Measurements from ENCODE around the gene ZNF107. TPM values are rescaled to one million over a fixed set of nuclear protein-coding genes. Genes with fewer than 3 reads are reported as not detected.
A peak's percentile ranks its signal among the peaks of the same experiment; 100 is the strongest.

ZNF107 gene
- total and polyA plus RNA-seq, 2 of the 13 experiments (the other 11 are each of a cell fraction or from before 2014, with no cell fraction given): 2.5 to 5.4 TPM

DNA sequence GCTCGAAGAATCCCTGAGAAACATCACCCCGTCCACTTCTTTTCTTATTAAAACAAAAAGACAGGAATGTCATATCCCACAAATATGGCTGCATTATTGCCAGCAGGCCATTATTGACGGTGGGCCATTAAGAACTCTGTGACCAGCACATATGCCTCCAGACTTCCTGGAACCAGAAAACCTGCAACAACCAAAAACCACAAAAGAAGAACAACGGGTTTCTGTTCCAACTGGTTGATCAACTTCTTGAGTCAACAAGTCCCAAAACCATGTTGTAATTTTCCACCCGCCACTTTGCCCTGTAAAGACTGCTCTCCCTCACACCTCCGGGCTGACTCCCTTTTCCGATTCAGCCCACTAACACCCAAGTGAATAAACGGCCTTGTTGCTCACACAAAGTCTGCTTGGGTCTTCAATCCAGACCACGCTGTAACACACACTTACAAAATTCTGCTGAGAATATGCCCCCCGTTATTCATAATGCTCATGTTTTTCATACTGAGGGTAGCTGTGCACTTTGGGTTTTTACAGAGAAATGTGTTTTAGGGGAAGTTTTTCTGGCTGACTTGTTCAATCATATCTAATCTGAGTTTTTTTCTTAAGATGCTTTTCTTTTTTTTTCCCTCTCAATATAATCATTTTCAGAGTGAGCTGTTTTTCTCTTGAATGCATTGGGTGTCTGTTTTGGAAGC, 20.7 kb downstream of the ZNF107 start (continued):
- TF ChIP-seq ZNF775 (CRISPR knock-in tag; IDR thresholded peaks at IDR 0.05; ENCODE audit: borderline replicate concordance) (no peak), HMG20B (CRISPR knock-in tag; conservative IDR thresholded peaks at IDR 0.05) (no peak), SIX1 (CRISPR knock-in tag; IDR thresholded peaks at IDR 0.05; ENCODE audit: borderline replicate concordance) (peak; percentile 9; the same call in 1 of the 2 replicates), ZNF883 (CRISPR knock-in tag; IDR thresholded peaks at IDR 0.05; ENCODE audit: not compliant biosample characterization) (no peak), ISX (CRISPR knock-in tag; conservative IDR thresholded peaks at IDR 0.05) (no peak), YEATS2 (CRISPR knock-in tag; IDR thresholded peaks at IDR 0.05; ENCODE audit: borderline replicate concordance) (no peak), ZNF432 (CRISPR knock-in tag; IDR thresholded peaks at IDR 0.05; ENCODE audit: borderline replicate concordance) (no peak), SYNCRIP (IDR thresholded peaks at IDR 0.05; ENCODE audit: insufficient read depth, low read depth, low read length) (no peak), YEATS4 (CRISPR knock-in tag; IDR thresholded peaks at IDR 0.05; ENCODE audit: borderline replicate concordance) (no peak; the same call in 1 of the 2 replicates), ZNF263 (CRISPR knock-in tag; IDR thresholded peaks at IDR 0.05) (0 out of 2 replicates have a peak, but pooled peaks have one; percentile 35), ZNF703 (CRISPR knock-in tag; IDR thresholded peaks at IDR 0.05; ENCODE audit: borderline replicate concordance) (no peak), SOX5 (CRISPR knock-in tag; IDR thresholded peaks at IDR 0.05; ENCODE audit: borderline replicate concordance) (peak; percentile 82), ZNF350 (CRISPR knock-in tag; IDR thresholded peaks at IDR 0.05; ENCODE audit: borderline replicate concordance, low read depth) (no peak), CEBPG (CRISPR knock-in tag; IDR thresholded peaks at IDR 0.05) (peak; percentile 60), STAG1 (CRISPR knock-in tag; IDR thresholded peaks at IDR 0.05) (no peak)
- TF ChIP-seq, protein P1, sequence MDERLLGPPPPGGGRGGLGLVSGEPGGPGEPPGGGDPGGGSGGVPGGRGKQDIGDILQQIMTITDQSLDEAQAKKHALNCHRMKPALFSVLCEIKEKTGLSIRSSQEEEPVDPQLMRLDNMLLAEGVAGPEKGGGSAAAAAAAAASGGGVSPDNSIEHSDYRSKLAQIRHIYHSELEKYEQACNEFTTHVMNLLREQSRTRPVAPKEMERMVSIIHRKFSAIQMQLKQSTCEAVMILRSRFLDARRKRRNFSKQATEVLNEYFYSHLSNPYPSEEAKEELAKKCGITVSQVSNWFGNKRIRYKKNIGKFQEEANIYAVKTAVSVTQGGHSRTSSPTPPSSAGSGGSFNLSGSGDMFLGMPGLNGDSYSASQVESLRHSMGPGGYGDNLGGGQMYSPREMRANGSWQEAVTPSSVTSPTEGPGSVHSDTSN (CRISPR knock-in tag; IDR thresholded peaks at IDR 0.05): no peak
- TF ChIP-seq, protein P2, sequence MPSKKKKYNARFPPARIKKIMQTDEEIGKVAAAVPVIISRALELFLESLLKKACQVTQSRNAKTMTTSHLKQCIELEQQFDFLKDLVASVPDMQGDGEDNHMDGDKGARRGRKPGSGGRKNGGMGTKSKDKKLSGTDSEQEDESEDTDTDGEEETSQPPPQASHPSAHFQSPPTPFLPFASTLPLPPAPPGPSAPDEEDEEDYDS (CRISPR knock-in tag; IDR thresholded peaks at IDR 0.05): 0 out of 2 replicates have a peak, but pooled peaks have one; percentile 19
- TF ChIP-seq, protein P3, sequence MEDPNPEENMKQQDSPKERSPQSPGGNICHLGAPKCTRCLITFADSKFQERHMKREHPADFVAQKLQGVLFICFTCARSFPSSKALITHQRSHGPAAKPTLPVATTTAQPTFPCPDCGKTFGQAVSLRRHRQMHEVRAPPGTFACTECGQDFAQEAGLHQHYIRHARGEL (CRISPR knock-in tag; IDR thresholded peaks at IDR 0.05): no peak
- TF ChIP-seq, protein P4, sequence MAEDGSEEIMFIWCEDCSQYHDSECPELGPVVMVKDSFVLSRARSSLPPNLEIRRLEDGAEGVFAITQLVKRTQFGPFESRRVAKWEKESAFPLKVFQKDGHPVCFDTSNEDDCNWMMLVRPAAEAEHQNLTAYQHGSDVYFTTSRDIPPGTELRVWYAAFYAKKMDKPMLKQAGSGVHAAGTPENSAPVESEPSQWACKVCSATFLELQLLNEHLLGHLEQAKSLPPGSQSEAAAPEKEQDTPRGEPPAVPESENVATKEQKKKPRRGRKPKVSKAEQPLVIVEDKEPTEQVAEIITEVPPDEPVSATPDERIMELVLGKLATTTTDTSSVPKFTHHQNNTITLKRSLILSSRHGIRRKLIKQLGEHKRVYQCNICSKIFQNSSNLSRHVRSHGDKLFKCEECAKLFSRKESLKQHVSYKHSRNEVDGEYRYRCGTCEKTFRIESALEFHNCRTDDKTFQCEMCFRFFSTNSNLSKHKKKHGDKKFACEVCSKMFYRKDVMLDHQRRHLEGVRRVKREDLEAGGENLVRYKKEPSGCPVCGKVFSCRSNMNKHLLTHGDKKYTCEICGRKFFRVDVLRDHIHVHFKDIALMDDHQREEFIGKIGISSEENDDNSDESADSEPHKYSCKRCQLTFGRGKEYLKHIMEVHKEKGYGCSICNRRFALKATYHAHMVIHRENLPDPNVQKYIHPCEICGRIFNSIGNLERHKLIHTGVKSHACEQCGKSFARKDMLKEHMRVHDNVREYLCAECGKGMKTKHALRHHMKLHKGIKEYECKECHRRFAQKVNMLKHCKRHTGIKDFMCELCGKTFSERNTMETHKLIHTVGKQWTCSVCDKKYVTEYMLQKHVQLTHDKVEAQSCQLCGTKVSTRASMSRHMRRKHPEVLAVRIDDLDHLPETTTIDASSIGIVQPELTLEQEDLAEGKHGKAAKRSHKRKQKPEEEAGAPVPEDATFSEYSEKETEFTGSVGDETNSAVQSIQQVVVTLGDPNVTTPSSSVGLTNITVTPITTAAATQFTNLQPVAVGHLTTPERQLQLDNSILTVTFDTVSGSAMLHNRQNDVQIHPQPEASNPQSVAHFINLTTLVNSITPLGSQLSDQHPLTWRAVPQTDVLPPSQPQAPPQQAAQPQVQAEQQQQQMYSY (CRISPR knock-in tag; IDR thresholded peaks at IDR 0.05): no peak
